Measurements from ENCODE around the gene CHRNG. TPM values are rescaled to one million over a fixed set of nuclear protein-coding genes. Genes with fewer than 3 reads are reported as not detected.
"Not testable (repeated sequence)": the region's sequence is repeated elsewhere in the genome, so short reads cannot be mapped to it uniquely, and the experiment has no call there.

CHRNG gene
- total and polyA plus RNA-seq, 7 experiments from 2014 or later: 0.10 to 0.26 TPM; not detected in 5

DNA sequence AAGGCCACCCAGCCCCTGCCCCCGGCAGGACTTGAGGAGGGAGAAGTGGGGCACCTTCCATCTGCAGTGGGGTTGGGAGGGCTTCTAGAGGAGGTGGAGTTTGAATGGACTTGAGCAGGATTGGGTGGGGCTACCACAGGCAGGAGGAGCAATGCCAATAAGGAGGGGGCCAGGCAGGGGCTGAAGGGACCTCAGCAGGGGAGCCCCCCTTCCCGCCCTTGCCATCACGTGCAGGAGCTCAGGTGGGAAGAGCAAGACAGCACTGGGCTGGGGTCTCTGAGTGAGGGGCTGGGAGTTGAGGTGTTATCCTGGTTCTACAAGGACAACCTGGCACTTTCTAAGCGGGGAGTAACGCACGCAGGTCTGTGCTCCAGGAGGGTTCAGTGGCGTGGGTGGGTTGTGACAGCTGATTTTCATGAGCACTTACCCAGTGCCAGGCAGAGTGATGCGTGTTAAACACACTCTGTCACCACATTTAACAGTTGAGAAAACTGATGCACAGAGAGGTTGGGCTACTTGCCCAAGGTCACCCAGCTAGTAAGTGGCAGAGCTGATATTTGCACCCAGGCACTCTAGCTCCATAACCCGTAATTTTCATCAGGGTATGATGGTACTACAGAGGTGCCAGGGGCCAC, 8.7 kb upstream of the CHRNG start:
- no peak overlapping the region for H3K4me3 Mint-ChIP-seq
- Histone ChIP-seq H3K27ac (ENCODE audit: low read depth, low read length) (no peak overlapping the region), H3K4me3 (ENCODE audit: low read length) (no peak overlapping the region), H3K36me3 (ENCODE audit: control insufficient read depth in 2 of 3, insufficient read depth in 3 of 3, low read length in 3 of 3) (no peaks in the 10 kb centered on the region), H3K9me3 (ENCODE audit: control insufficient read depth in 2 of 3, low read length in 3 of 3) (peaks cover 0 to 1% (median 0%) of the 10 kb centered on the region in 3 experiments), H3K4me1 (ENCODE audit: control insufficient read depth in 2 of 2, insufficient read depth in 2 of 2, low read length in 2 of 2) (peaks cover 0 to 9% of the 10 kb centered on the region in 2 donors), H3K27me3 (ENCODE audit: control insufficient read depth in 2 of 2, insufficient read depth in 2 of 2, low read length in 2 of 2) (peaks cover 0 to 4% of the 10 kb centered on the region in 2 donors)
- H3K27me3 Mint-ChIP-seq: peaks cover 13 to 33% (median 17%) of the 10 kb centered on the region in 5 donors
- ChIA-PET CTCF (no interaction called here), POLR2A (no interaction called here)
- H3K9me3 Mint-ChIP-seq: peaks cover 0 to 2% (median 0%) of the 10 kb centered on the region in 11 donors
- H3K4me1 Mint-ChIP-seq: peaks cover 5 to 18% (median 12%) of the 10 kb centered on the region in 7 donors
- no peak for DNase-seq
- ATAC-seq: no peak
- no peak overlapping the region for H3K27ac Mint-ChIP-seq
- intact Hi-C loops (cut with micrococcal nuclease): no loop called here
- no peaks in the 10 kb centered on the region for H3K36me3 Mint-ChIP-seq

DNA sequence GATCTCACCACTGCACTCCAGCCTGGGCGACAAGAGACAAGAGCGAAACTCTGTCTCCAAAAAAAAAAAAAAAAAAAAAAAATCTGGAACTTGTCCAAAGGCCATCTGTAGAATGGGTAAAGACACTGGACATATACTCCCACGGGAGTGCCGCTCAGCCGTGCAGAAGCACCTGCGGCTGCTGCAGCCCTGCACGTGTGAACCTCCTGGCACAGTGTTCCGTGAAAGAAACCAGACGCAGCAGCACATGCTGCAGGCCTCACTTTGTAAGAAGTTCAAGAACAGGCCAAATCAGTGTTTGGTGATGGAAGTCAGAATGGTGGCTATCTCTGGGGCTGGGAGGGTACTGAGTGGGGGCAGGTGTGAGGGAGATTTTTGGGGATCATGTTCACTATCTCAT, 7.1 kb upstream of the CHRNG start:
- ChIA-PET CTCF (no interaction called here), POLR2A (no interaction called here)
- peaks cover 0 to 9% of the 10 kb centered on the region in 2 donors for H3K4me1 ChIP-seq (ENCODE audit: control insufficient read depth in 2 of 2, insufficient read depth in 2 of 2, low read length in 2 of 2)
- Mint-ChIP-seq H3K27me3 (peaks cover 10 to 33% (median 18%) of the 10 kb centered on the region in 5 donors), H3K4me3 (no peak overlapping the region), H3K36me3 (no peaks in the 10 kb centered on the region), H3K9me3 (peaks cover 0 to 6% (median 0%) of the 10 kb centered on the region in 11 donors), H3K27ac (no peak overlapping the region), H3K4me1 (peaks cover 5 to 14% (median 11%) of the 10 kb centered on the region in 7 donors)
- H3K9me3 ChIP-seq (ENCODE audit: control insufficient read depth in 2 of 3, low read length in 3 of 3): peaks cover 0 to 7% (median 0%) of the 10 kb centered on the region in 3 experiments
- no peaks in the 10 kb centered on the region for H3K36me3 ChIP-seq (ENCODE audit: control insufficient read depth in 2 of 3, insufficient read depth in 3 of 3, low read length in 3 of 3)
- ATAC-seq: no peak
- H3K4me3 ChIP-seq (ENCODE audit: low read length): no peak overlapping the region
- no peak for DNase-seq
- intact Hi-C loops (cut with micrococcal nuclease): no loop called here
- H3K27me3 ChIP-seq (ENCODE audit: control insufficient read depth in 2 of 2, insufficient read depth in 2 of 2, low read length in 2 of 2): no peaks in the 10 kb centered on the region
- no peak overlapping the region for H3K27ac ChIP-seq (ENCODE audit: low read depth, low read length)

DNA sequence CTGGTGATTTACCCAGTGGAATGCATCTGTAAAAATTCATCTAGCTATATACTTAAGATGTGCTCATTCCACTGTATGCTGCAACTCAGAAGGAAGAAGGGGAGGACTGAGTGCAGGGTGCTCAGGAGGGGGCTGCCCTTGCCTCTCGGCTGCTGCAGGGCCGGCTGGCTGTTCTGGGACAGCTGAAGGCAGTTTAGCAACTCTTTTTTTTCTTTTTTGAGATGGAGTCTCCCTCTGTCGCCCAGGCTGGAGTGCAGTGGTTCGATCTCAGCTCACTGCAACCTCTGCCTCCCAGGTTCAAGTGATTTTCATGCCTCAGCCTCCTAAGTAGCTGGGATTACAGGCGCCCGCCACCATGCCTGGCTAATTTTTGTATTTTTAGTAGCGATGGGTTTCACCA, 6.7 kb upstream of the CHRNG start:
- H3K36me3 ChIP-seq (ENCODE audit: control insufficient read depth in 2 of 3, insufficient read depth in 3 of 3, low read length in 3 of 3); H3K4me1 ChIP-seq (ENCODE audit: control insufficient read depth in 2 of 2, insufficient read depth in 2 of 2, low read length in 2 of 2); H3K36me3 Mint-ChIP-seq; H3K9me3 ChIP-seq (ENCODE audit: control insufficient read depth in 2 of 3, low read length in 3 of 3); DNase-seq; H3K4me3 ChIP-seq (ENCODE audit: low read length); CTCF ChIA-PET; H3K27me3 ChIP-seq (ENCODE audit: control insufficient read depth in 2 of 2, insufficient read depth in 2 of 2, low read length in 2 of 2); H3K4me3 Mint-ChIP-seq; H3K27ac Mint-ChIP-seq; H3K9me3 Mint-ChIP-seq; H3K27ac ChIP-seq (ENCODE audit: low read depth, low read length); intact Hi-C loops (cut with micrococcal nuclease); POLR2A ChIA-PET; ATAC-seq: not testable (repeated sequence)
- Mint-ChIP-seq H3K27me3 (peaks cover 8 to 33% (median 16%) of the 10 kb centered on the region in 5 donors), H3K4me1 (peaks cover 5 to 14% (median 11%) of the 10 kb centered on the region in 7 donors)

DNA sequence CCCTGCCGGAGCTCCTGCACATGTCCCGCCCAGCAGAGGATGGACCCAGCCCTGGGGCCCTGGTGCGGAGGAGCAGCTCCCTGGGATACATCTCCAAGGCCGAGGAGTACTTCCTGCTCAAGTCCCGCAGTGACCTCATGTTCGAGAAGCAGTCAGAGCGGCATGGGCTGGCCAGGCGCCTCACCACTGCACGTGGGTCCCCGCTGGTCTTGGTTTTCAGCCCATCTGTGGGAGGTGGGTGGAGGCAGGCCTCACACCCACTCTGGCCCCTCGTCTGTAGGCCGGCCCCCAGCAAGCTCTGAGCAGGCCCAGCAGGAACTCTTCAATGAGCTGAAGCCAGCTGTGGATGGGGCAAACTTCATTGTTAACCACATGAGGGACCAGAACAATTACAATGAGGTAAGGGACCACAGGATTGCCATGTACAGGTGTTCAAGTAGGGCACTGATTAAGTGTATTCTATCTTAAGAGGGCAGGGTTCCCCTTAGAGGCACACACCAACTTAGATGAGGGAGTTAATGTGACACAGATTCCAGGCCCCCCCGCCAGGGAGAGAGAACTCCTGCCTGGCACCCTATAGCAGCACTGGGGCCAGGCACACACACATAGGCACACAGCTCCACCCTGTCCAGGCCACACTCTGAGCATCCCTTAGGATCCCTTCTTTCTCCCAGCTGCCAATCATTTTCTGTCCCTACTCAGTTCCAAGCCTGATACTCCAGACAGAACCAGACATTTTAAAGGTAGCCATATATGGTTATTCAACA, 5.4 kb upstream of the CHRNG start:
- CTCF ChIA-PET: no interaction called here
- H3K4me1 Mint-ChIP-seq: peaks cover under 1 to 8% (median 3%) of the 10 kb centered on the region in 7 donors
- no peak for ATAC-seq

GRCh38 chr2:232534940-232535651, 4.4 kb upstream of the CHRNG start:
- Histone ChIP-seq H3K9me3 (ENCODE audit: control insufficient read depth in 2 of 3, low read length in 3 of 3) (peaks cover 0 to 7% (median 0%) of the 10 kb centered on the region in 3 experiments), H3K27ac (ENCODE audit: low read depth, low read length) (no peak overlapping the region), H3K4me1 (ENCODE audit: control insufficient read depth in 2 of 2, insufficient read depth in 2 of 2, low read length in 2 of 2) (no peaks in the 10 kb centered on the region), H3K27me3 (ENCODE audit: control insufficient read depth in 2 of 2, insufficient read depth in 2 of 2, low read length in 2 of 2) (no peaks in the 10 kb centered on the region), H3K4me3 (ENCODE audit: low read length) (no peak overlapping the region), H3K36me3 (ENCODE audit: control insufficient read depth in 2 of 3, insufficient read depth in 3 of 3, low read length in 3 of 3) (no peaks in the 10 kb centered on the region)
- intact Hi-C loops (cut with micrococcal nuclease): no loop called here
- Mint-ChIP-seq H3K9me3 (peaks cover 0 to 6% (median 0%) of the 10 kb centered on the region in 11 donors), H3K36me3 (no peaks in the 10 kb centered on the region), H3K4me3 (no peak overlapping the region), H3K4me1 (peaks cover 0 to 9% (median 0%) of the 10 kb centered on the region in 7 donors), H3K27ac (no peak overlapping the region), H3K27me3 (peaks cover 9 to 19% (median 12%) of the 10 kb centered on the region in 5 donors)
- CTCF ChIA-PET: interaction anchor here (0.8 kb wide), 1 partner anchor 12 kb away, joined by 3 read pairs; no protein-coding TSS in a partner anchor
- no peak for ATAC-seq
- DNase-seq: no peak
- POLR2A ChIA-PET: no interaction called here

More for the DNA sequence above, 5.4 kb upstream of the CHRNG start:
- Histone ChIP-seq H3K27me3 (ENCODE audit: control insufficient read depth in 2 of 2, insufficient read depth in 2 of 2, low read length in 2 of 2) (no peaks in the 10 kb centered on the region), H3K4me1 (ENCODE audit: control insufficient read depth in 2 of 2, insufficient read depth in 2 of 2, low read length in 2 of 2) (peaks cover 0 to 2% of the 10 kb centered on the region in 2 donors), H3K4me3 (ENCODE audit: low read length) (no peak overlapping the region), H3K27ac (ENCODE audit: low read depth, low read length) (no peak overlapping the region), H3K9me3 (ENCODE audit: control insufficient read depth in 2 of 3, low read length in 3 of 3) (peaks cover 0 to 7% (median 0%) of the 10 kb centered on the region in 3 experiments), H3K36me3 (ENCODE audit: control insufficient read depth in 2 of 3, insufficient read depth in 3 of 3, low read length in 3 of 3) (no peaks in the 10 kb centered on the region)
- H3K36me3 Mint-ChIP-seq: no peaks in the 10 kb centered on the region
- H3K9me3 Mint-ChIP-seq: peaks cover 0 to 6% (median 0%) of the 10 kb centered on the region in 11 donors
- intact Hi-C loops (cut with micrococcal nuclease): no loop called here
- POLR2A ChIA-PET: no interaction called here
- no peak overlapping the region for H3K27ac Mint-ChIP-seq
- no peak overlapping the region for H3K4me3 Mint-ChIP-seq
- DNase-seq: no peak
- peaks cover 9 to 20% (median 11%) of the 10 kb centered on the region in 5 donors for H3K27me3 Mint-ChIP-seq

- no peak overlapping the region for H3K4me3 ChIP-seq (ENCODE audit: low read length)
- H3K27me3 Mint-ChIP-seq: peaks cover 9 to 14% (median 12%) of the 10 kb centered on the region in 5 donors
- no peaks in the 10 kb centered on the region for H3K27me3 ChIP-seq (ENCODE audit: control insufficient read depth in 2 of 2, insufficient read depth in 2 of 2, low read length in 2 of 2)
- DNase-seq: no peak
- intact Hi-C loops (cut with micrococcal nuclease): no loop called here
- no peaks in the 10 kb centered on the region for H3K36me3 ChIP-seq (ENCODE audit: control insufficient read depth in 2 of 3, insufficient read depth in 3 of 3, low read length in 3 of 3)
- H3K9me3 ChIP-seq (ENCODE audit: control insufficient read depth in 2 of 3, low read length in 3 of 3): peaks cover 0 to 7% (median 0%) of the 10 kb centered on the region in 3 experiments
- H3K4me3 Mint-ChIP-seq: no peak overlapping the region
- no peak overlapping the region for H3K27ac Mint-ChIP-seq
- peaks cover 0 to 6% (median 0%) of the 10 kb centered on the region in 11 donors for H3K9me3 Mint-ChIP-seq
- H3K4me1 Mint-ChIP-seq: peaks cover 0 to 9% (median 0%) of the 10 kb centered on the region in 7 donors
- ChIA-PET POLR2A (no interaction called here), CTCF (interaction anchor here (0.8 kb wide), 1 partner anchor 13 kb away, joined by 3 read pairs; no protein-coding TSS in a partner anchor)
- H3K36me3 Mint-ChIP-seq: no peaks in the 10 kb centered on the region
- H3K27ac ChIP-seq (ENCODE audit: low read depth, low read length): no peak overlapping the region
- no peaks in the 10 kb centered on the region for H3K4me1 ChIP-seq (ENCODE audit: control insufficient read depth in 2 of 2, insufficient read depth in 2 of 2, low read length in 2 of 2)
- no peak for ATAC-seq
These were observed 3.5 kb upstream of the CHRNG start for GRCh38 chr2:232535761-232536530.
